IMR-90 (cell line): ENCODE results near the gene ZFP36L2. TPM values are rescaled to one million over a fixed set of nuclear protein-coding genes. Genes with fewer than 3 reads are reported as not detected.

Source experiments
- ATAC-seq: fragments of 200-7000 bp; cut with Tn5 transposase; 2 replicates; pipeline ENCODE4 v1.9.1; 2020; ENCODE audit warnings: low read depth, mild to moderate bottlenecking, moderate library complexity
- BruUV-seq: library from RNA; stranded (reverse); fragments of 400-500 nt; replicated peaks from 2 replicates; lab custom pipeline; 2021; lab: Mats Ljungman, UMichigan
- CTCF ChIA-PET: fragments of 300-600 bp; formaldehyde crosslinking; extraction: SDS; loops from one replicate; lab custom pipeline; 2021; ENCODE audit warnings: antibody characterized with exemption; lab: Yijun Ruan, JAX
- POLR2A ChIA-PET: fragments of 300-600 bp; sonication (Branson Sonifier 250); formaldehyde crosslinking; loops from one replicate; lab custom pipeline; 2022; ENCODE audit warnings: antibody characterized with exemption; ENCODE audit not compliant: unreplicated experiment; lab: Charles Lee
- DNase-seq: peaks from one replicate; pipeline ENCODE4 v3.0.0; 2013
- H2AFZ ChIP-seq: replicated peaks from 2 replicates; pipeline ENCODE3; 2013; ENCODE audit warnings: low read length, mild to moderate bottlenecking; ENCODE audit not compliant: poor library complexity
- H2AK5ac ChIP-seq: 2 replicates; pipeline ENCODE4 v1.6.1; 2013; ENCODE audit warnings: low read depth, low read length, inconsistent platforms
- H2AK9ac ChIP-seq: replicated peaks from 2 replicates; pipeline ENCODE3; 2013; ENCODE audit warnings: mild to moderate bottlenecking, low read depth, low read length, moderate library complexity; ENCODE audit not compliant: poor library complexity
- H2BK120ac ChIP-seq: 2 replicates; pipeline ENCODE4 v1.6.1; 2013; ENCODE audit warnings: low read depth, low read length, inconsistent platforms
- H2BK15ac ChIP-seq: 3 replicates; pipeline ENCODE4 v1.6.1; 2013; ENCODE audit warnings: low read depth, low read length, inconsistent platforms
- H2BK20ac ChIP-seq: 2 replicates; pipeline ENCODE4 v1.6.1; 2013; ENCODE audit warnings: low read depth, mild to moderate bottlenecking, inconsistent platforms, low read length, moderate library complexity
- H2BK5ac ChIP-seq: 2 replicates; pipeline ENCODE4 v1.6.1; 2013; ENCODE audit warnings: mild to moderate bottlenecking, low read depth, low read length, inconsistent platforms; ENCODE audit not compliant: poor library complexity, severe bottlenecking
- H3K14ac ChIP-seq: replicated peaks from 2 replicates; pipeline ENCODE4 v1.6.1; 2013; ENCODE audit warnings: low read depth, low read length, inconsistent platforms
- H3K18ac ChIP-seq: 2 replicates; pipeline ENCODE4 v1.6.1; 2013; ENCODE audit warnings: low read depth, low read length, control low read depth
- H3K23ac ChIP-seq: 2 replicates; pipeline ENCODE4 v1.6.1; 2013; ENCODE audit warnings: low read depth, low read length, inconsistent platforms
- H3K27ac ChIP-seq: 2 replicates; pipeline ENCODE4 v1.5.1; 2013; ENCODE audit warnings: mild to moderate bottlenecking, control low read depth, low read length; ENCODE audit not compliant: insufficient read depth
- H3K27me3 ChIP-seq: 2 replicates; pipeline ENCODE4 v1.6.1; 2013; ENCODE audit warnings: low read length; ENCODE audit not compliant: control insufficient read depth, insufficient read depth
- H3K36me3 ChIP-seq: 2 replicates; pipeline ENCODE4 v1.6.1; 2013; ENCODE audit warnings: low read length, mixed read lengths; ENCODE audit not compliant: control insufficient read depth, insufficient read depth
- H3K4ac ChIP-seq: 2 replicates; pipeline ENCODE4 v1.6.1; 2013; ENCODE audit warnings: low read depth, low read length, inconsistent platforms
- H3K4me1 ChIP-seq: 2 replicates; pipeline ENCODE4 v1.6.1; 2013; ENCODE audit warnings: low read length, mixed read lengths; ENCODE audit not compliant: control insufficient read depth, insufficient read depth
- H3K4me2 ChIP-seq: 2 replicates; pipeline ENCODE4 v1.6.1; 2013; ENCODE audit warnings: low read depth, mild to moderate bottlenecking, control low read depth, low read length, moderate library complexity
- H3K4me3 ChIP-seq: 2 replicates; pipeline ENCODE4 v1.5.1; 2013; ENCODE audit warnings: low read depth, mild to moderate bottlenecking, control low read depth, low read length, moderate library complexity; ENCODE audit not compliant: insufficient read depth
- H3K56ac ChIP-seq: 2 replicates; pipeline ENCODE4 v1.6.1; 2013; ENCODE audit warnings: low read length, inconsistent platforms; ENCODE audit not compliant: insufficient read depth; ENCODE audit errors: extremely low read depth
- H3K79me1 ChIP-seq, 2 experiments: 2 replicates each; pipeline ENCODE4 v1.6.1; 2013; ENCODE audit warnings: low read length in 2 of 2, inconsistent platforms in 1 of 2, low read depth in 1 of 2
- H3K9ac ChIP-seq: 2 replicates; pipeline ENCODE4 v1.6.1; 2013; ENCODE audit warnings: low read depth, low read length, control low read depth
- H3K9me1 ChIP-seq: 2 replicates; pipeline ENCODE4 v1.6.1; 2013; ENCODE audit warnings: low read length, inconsistent platforms; ENCODE audit not compliant: insufficient read depth
- H3K9me3 ChIP-seq: 2 replicates; pipeline ENCODE4 v1.6.1; 2013; ENCODE audit warnings: low read length; ENCODE audit not compliant: control insufficient read depth, insufficient read depth
- H4K20me1 ChIP-seq: 2 replicates; pipeline ENCODE4 v1.6.1; 2013; ENCODE audit warnings: low read length, inconsistent platforms; ENCODE audit not compliant: insufficient read depth
- H4K5ac ChIP-seq: 2 replicates; pipeline ENCODE4 v1.6.1; 2013; ENCODE audit warnings: mild to moderate bottlenecking, low read depth, low read length, control low read depth
- H4K8ac ChIP-seq, 2 experiments: 2 replicates each; pipeline ENCODE4 v1.6.1; 2013; ENCODE audit warnings: low read depth in 2 of 2, low read length in 2 of 2, control low read depth in 1 of 2, inconsistent platforms in 1 of 2
- H4K91ac ChIP-seq: 2 replicates; pipeline ENCODE4 v1.6.1; 2013; ENCODE audit warnings: low read depth, low read length, inconsistent platforms; ENCODE audit not compliant: insufficient read depth
- CTCF ChIP-seq: conservative IDR thresholded peaks from 2 replicates; pipeline ENCODE4 v1.5.1; 2012; ENCODE audit warnings: mild to moderate bottlenecking, low read depth, low read length, improper control_type of control experiment
- MAFK ChIP-seq: IDR thresholded peaks from 2 replicates; pipeline ENCODE4 v1.6.1; 2012; ENCODE audit warnings: low read depth, low read length, improper control_type of control experiment
- WGBS, 2 experiments: methylation state at CpG; one replicate each; pipeline versions ENCODE4 v1.1.5 to v1.1.7; 2013; ENCODE audit warnings: missing lambda C conversion rate in 2 of 2; ENCODE audit not compliant: insufficient read length in 1 of 2; ENCODE audit errors: extremely low coverage in 2 of 2; 5-methylcytosine and 5-hydroxymethylcytosine counted together
- dilution Hi-C: fragments of 300-500 bp; cut with HindIII; formaldehyde crosslinking; loops from one replicate; pipeline ENCODE4 v1.14.3; 2018; ENCODE audit warnings: low sequenced_read_pairs; ENCODE audit not compliant: unreplicated experiment
- in situ Hi-C: fragments of 300-500 bp; cut with MboI; formaldehyde crosslinking; loops from 3 replicates; pipeline ENCODE4 v1.14.3; 2019; ENCODE audit warnings: low sequenced_read_pairs, inconsistent platforms, mixed read lengths
- intact Hi-C: fragments of 100-400 bp; cut with micrococcal nuclease; formaldehyde crosslinking; loops from 2 replicates; pipeline ENCODE4 v1.10.0; 2022
- polyA plus RNA-seq, 3 experiments: library from polyadenylated mRNA; depleted of rRNA; stranded (reverse); fragments of >200 nt; gene quantifications; 2 replicates each; pipeline ENCODE4 v1.2.3, GENCODE V29; 2012; ENCODE audit warnings: low replicate concordance in 1 of 3
- total RNA-seq: library from RNA; depleted of rRNA; stranded (reverse); fragments of >200 nt; gene quantifications from 2 replicates; pipeline ENCODE4 v1.2.3, GENCODE V29; 2012

ZFP36L2 gene
- total and polyA plus RNA-seq, 2 of the 4 experiments (the other 2 are of a cell fraction) = 1.8 to 20.1 TPM

GRCh38 chr2:43238813-43239212, 12.4 kb upstream of the ZFP36L2 start:
- Histone ChIP-seq H4K91ac (no peak overlapping the region), H3K56ac (no peak overlapping the region), H4K20me1 (no peaks in the 10 kb centered on the region; the same call in 1 of the 2 replicates), H4K8ac (no peak overlapping the region), H2BK20ac (no peak overlapping the region), H3K9ac (no peak overlapping the region), H3K18ac (no peak overlapping the region), H3K9me3 (no peaks in the 10 kb centered on the region), H3K36me3 (no peaks in the 10 kb centered on the region), H3K9me1 (no peaks in the 10 kb centered on the region), H3K4ac (no peak overlapping the region), H2AFZ (no peak overlapping the region), H3K27me3 (no peaks in the 10 kb centered on the region), H2BK5ac (no peak overlapping the region), H3K4me3 (no peak overlapping the region), H3K4me2 (no peak overlapping the region), H2BK120ac (no peak overlapping the region), H2AK9ac (no peak overlapping the region), H2BK15ac (no peak overlapping the region), H3K14ac (0 out of 2 replicates have a peak overlapping the region, but pooled peaks have one; percentile 1), H3K23ac (no peak overlapping the region), H3K27ac (no peak overlapping the region), H3K79me1 (no peaks in the 10 kb centered on the region), H4K5ac (no peak overlapping the region; the same call in 1 of the 2 replicates), H3K4me1 (no peaks in the 10 kb centered on the region), H2AK5ac (no peak overlapping the region)
- in situ Hi-C loops = loop anchor here (10.0 kb wide), 1 partner anchor 384 kb away; no protein-coding TSS in a partner anchor
- POLR2A ChIA-PET = no interaction called here
- CTCF ChIA-PET = interaction anchor here (1.4 kb wide), 1 partner anchor 10 kb away, joined by 3 read pairs; no protein-coding TSS in a partner anchor
- DNase-seq (no peak), ATAC-seq (no peak)
- WGBS, 2 experiments = no CpG with 5 or more reads among the region's 3 CpGs
- no TSS peak for BruUV-seq
- intact Hi-C loops = no loop called here
- dilution Hi-C loops = no loop called here
- TF ChIP-seq MAFK (peak; percentile 32; the same call in 1 of the 2 replicates), CTCF (no peak)
